GM23248 (cell line): ENCODE data around the gene ARCN1. TPM values are rescaled to one million over a fixed set of nuclear protein-coding genes. Genes with fewer than 3 reads are reported as not detected.

ENCODE experiments used
- DNase-seq: peaks from one replicate; pipeline ENCODE4 v3.0.0-alpha.2; 2015
- H2AFZ ChIP-seq: fragments of 200-600 bp; sonication (generic); 2 replicates; pipeline ENCODE4 v1.6.1; 2016; ENCODE audit warnings: antibody characterized with exemption
- H3F3A ChIP-seq: fragments of 200-600 bp; sonication (generic); 2 replicates; pipeline ENCODE4 v1.6.1; 2016; ENCODE audit warnings: mild to moderate bottlenecking, antibody characterized with exemption, mixed run types; ENCODE audit not compliant: insufficient read depth
- H3K27ac ChIP-seq: fragments of 200-600 bp; sonication (generic); 2 replicates; pipeline ENCODE4 v1.5.1; 2016; ENCODE audit warnings: mild to moderate bottlenecking
- H3K27me3 ChIP-seq: fragments of 200-600 bp; sonication (generic); replicated peaks from 2 replicates; pipeline ENCODE4 v1.6.1; 2016; ENCODE audit warnings: mild to moderate bottlenecking; ENCODE audit not compliant: insufficient read depth
- H3K36me3 ChIP-seq: fragments of 200-600 bp; sonication (generic); 2 replicates; pipeline ENCODE4 v1.6.1; 2016; ENCODE audit warnings: low read depth, mild to moderate bottlenecking
- H3K4me1 ChIP-seq: fragments of 200-600 bp; sonication (generic); 2 replicates; pipeline ENCODE4 v1.6.1; 2016; ENCODE audit warnings: mild to moderate bottlenecking; ENCODE audit not compliant: insufficient read depth
- H3K4me2 ChIP-seq: fragments of 200-600 bp; sonication (generic); one replicate; pipeline ENCODE4 v1.6.1; 2016; ENCODE audit warnings: mild to moderate bottlenecking; ENCODE audit not compliant: unreplicated experiment
- H3K4me3 ChIP-seq: fragments of 200-600 bp; sonication (generic); 2 replicates; pipeline ENCODE4 v1.5.1; 2016; ENCODE audit warnings: mild to moderate bottlenecking
- H3K79me2 ChIP-seq: fragments of 200-600 bp; sonication (generic); 2 replicates; pipeline ENCODE4 v1.6.1; 2016; ENCODE audit warnings: mild to moderate bottlenecking; ENCODE audit not compliant: insufficient read depth
- H3K9ac ChIP-seq: fragments of 200-600 bp; sonication (generic); 2 replicates; pipeline ENCODE4 v1.6.1; 2016; ENCODE audit warnings: mild to moderate bottlenecking
- H3K9me2 ChIP-seq: fragments of 200-600 bp; sonication (generic); 2 replicates; pipeline ENCODE4 v1.6.1; 2016; ENCODE audit warnings: mixed run types, mild to moderate bottlenecking, moderate library complexity; ENCODE audit not compliant: insufficient read depth
- H3K9me3 ChIP-seq: fragments of 200-600 bp; sonication (generic); one replicate; pipeline ENCODE4 v1.6.1; 2017; ENCODE audit warnings: low read depth
- H4K20me1 ChIP-seq: fragments of 200-600 bp; sonication (generic); 2 replicates; pipeline ENCODE4 v1.6.0; 2016; ENCODE audit not compliant: insufficient read depth
- EZH2 ChIP-seq: fragments of 200-600 bp; sonication (generic); IDR thresholded peaks from 2 replicates; pipeline ENCODE4 v1.6.1; 2018; ENCODE audit warnings: antibody characterized with exemption, mild to moderate bottlenecking; ENCODE audit not compliant: insufficient read depth, poor library complexity, severe bottlenecking
- EZH2phosphoT487 ChIP-seq: fragments of 200-600 bp; sonication (generic); IDR thresholded peaks from 2 replicates; pipeline ENCODE4 v1.6.1; 2018; ENCODE audit warnings: antibody characterized with exemption, moderate library complexity, mild to moderate bottlenecking, low read depth; ENCODE audit not compliant: insufficient read depth
- WGBS, 2 experiments: methylation state at CpG; one replicate each; pipeline ENCODE4 v1.1.6; 2015 to 2017; ENCODE audit warnings: low lambda C conversion rate in 2 of 2, low coverage in 1 of 2; ENCODE audit errors: missing lambda C conversion rate in 2 of 2; 5-methylcytosine and 5-hydroxymethylcytosine counted together
- in situ Hi-C: fragments of 300-500 bp; cut with MboI; formaldehyde crosslinking; loops from 2 replicates; pipeline ENCODE4 v1.15.0; 2020
- microRNA-seq: library from miRNA; unstranded; fragments of <30 nt; microRNA quantifications from one replicate; pipeline ENCODE4, GENCODE V29; 2016; ENCODE audit warnings: borderline number of aligned reads
- polyA plus RNA-seq: library from polyadenylated mRNA; unstranded; fragments of >200 nt; fragmentation: Nextera tagmentation; extraction: Ambion mirVana; gene quantifications from 2 replicates; pipeline ENCODE4 v1.2.1, GENCODE V29; 2016
- small RNA-seq: library from RNA; depleted of rRNA; stranded (forward); fragments of <200 nt; gene quantifications from one replicate; pipeline ENCODE3, GENCODE V24; 2014; ENCODE audit warnings: low read depth, low replicate concordance
- total RNA-seq: library from RNA; depleted of rRNA; stranded (reverse); fragments of >200 nt; shearing (Covaris generic); gene quantifications from 2 replicates; pipeline ENCODE4 v1.2.3, GENCODE V29; 2014; rRNA removed

ARCN1 gene
- total and polyA plus RNA-seq, 2 experiments from 2014 or later: 187 to 190 TPM

DNA sequence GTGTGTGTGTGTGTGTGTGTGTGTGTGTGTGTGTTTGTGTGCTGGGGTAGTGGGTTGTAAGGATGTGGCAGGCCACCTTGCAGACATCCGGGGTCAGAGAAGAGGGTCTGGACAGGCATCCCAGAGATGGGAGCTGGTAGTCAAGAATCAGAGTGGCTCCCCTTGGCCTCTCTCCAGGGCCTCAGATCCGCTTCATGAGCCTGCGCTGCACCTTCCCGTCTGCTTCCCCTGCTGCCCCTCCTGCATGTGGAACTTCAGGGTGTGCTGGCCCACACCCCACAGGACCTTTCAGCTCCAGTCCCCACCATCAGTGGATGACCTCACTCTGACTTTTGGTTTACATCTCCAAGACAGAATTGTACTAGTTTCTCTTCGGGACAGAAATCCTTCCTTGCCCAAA, 76.1 kb downstream of the ARCN1 start:
- Histone ChIP-seq H3K4me1 (no peaks in the 10 kb centered on the region), H3K4me3 (no peak overlapping the region), H3K4me2 (no peak overlapping the region), H4K20me1 (no peaks in the 10 kb centered on the region), H3K9ac (no peak overlapping the region), H3K9me2 (no peaks in the 10 kb centered on the region), H2AFZ (no peak overlapping the region), H3K27me3 (no peaks in the 10 kb centered on the region), H3K9me3 (no peaks in the 10 kb centered on the region), H3K79me2 (peaks cover 42% of the 10 kb centered on the region), H3F3A (peaks cover 31% of the 10 kb centered on the region), H3K36me3 (peaks cover 80% of the 10 kb centered on the region), H3K27ac (no peak overlapping the region)
- in situ Hi-C loops: no loop called here
- DNase-seq: no peak
- no peak for TF ChIP-seq EZH2
- no peak for TF ChIP-seq EZH2phosphoT487
- 67 to 73% methylated on average over 4 to 5 of the region's 5 CpGs for WGBS, 2 experiments

DNA sequence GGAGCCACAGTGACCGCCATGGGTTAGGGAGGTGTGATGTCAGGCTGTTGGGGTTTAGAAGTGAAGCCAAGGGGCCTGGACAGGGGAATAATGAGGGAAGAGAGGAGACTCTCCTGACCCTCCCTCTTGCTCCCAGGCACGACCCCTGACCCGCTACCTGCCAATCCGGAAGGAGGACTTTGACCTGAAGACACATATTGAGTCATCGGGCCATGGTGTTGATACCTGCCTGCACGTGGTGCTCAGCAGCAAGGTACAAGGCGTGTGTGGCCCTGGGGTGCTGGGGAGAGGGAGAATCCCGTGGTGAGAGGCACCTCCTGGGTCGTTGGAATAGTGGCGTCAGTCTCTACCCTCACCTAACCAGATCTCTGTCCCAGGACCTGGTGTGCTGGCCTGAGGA, 77.7 kb downstream of the ARCN1 start:
- no peak for TF ChIP-seq EZH2
- TF ChIP-seq EZH2phosphoT487: no peak
- no peaks in the 10 kb centered on the region for H4K20me1 ChIP-seq
- H3K9me3 ChIP-seq: no peaks in the 10 kb centered on the region
- 90 to 91% methylated on average over 10 of the region's 10 CpGs for WGBS, 2 experiments
- H3K27ac ChIP-seq: no peak overlapping the region
- no peak overlapping the region for H2AFZ ChIP-seq
- peaks cover 42% of the 10 kb centered on the region for H3F3A ChIP-seq
- no peak overlapping the region for H3K4me2 ChIP-seq
- H3K9ac ChIP-seq: no peak overlapping the region
- H3K4me3 ChIP-seq: no peak overlapping the region
- H3K4me1 ChIP-seq: no peaks in the 10 kb centered on the region
- no peaks in the 10 kb centered on the region for H3K9me2 ChIP-seq
- DNase-seq: no peak
- peaks cover 81% of the 10 kb centered on the region for H3K36me3 ChIP-seq
- H3K79me2 ChIP-seq: peaks cover 31% of the 10 kb centered on the region
- no peaks in the 10 kb centered on the region for H3K27me3 ChIP-seq
- in situ Hi-C loops: no loop called here

DNA sequence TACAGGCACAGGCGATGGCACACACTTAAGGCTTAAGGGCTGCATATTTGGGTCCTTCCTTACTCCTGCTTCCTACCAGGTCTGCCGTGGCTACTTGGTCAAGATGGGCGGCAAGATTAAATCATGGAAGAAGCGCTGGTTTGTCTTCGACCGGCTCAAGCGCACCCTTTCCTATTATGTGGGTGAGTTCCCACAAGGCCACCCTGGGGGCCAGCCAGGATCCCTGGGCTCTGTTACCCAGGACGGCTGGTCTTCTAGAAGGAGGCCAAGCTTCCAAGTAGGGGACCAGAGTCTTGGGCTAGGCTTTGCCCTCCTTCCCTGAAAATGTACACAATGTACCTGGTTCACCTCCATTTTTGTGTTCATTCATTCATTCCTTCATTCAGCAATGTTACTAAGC, 78.2 kb downstream of the ARCN1 start:
- Histone ChIP-seq H4K20me1 (no peaks in the 10 kb centered on the region), H3K79me2 (peaks cover 27% of the 10 kb centered on the region)

DNA sequence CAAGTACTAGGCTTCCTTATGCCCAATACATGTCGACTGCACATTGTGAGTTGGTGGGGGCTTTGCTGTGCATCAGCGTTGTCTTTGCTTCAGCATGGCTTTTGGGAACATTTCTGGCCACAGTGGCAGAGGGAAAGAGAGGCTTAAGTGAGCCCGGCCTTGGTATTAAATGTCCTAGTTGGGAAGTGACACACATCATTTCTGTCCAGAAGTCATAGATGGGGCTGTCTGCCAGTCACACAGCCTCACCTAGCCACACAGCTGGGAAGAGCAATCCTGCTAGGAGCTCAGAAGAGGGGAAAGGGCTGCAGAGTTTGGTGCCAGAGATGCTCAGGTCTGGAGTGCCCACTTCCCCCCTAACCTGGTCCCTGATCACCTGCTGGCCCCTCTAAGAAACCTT, 79.6 kb downstream of the ARCN1 start:
- no peak overlapping the region for H3K4me2 ChIP-seq
- no peaks in the 10 kb centered on the region for H3K9me3 ChIP-seq
- H3K9ac ChIP-seq: no peak overlapping the region
- no peak overlapping the region for H3K4me3 ChIP-seq
- no peak for TF ChIP-seq EZH2
- no peak for TF ChIP-seq EZH2phosphoT487
- in situ Hi-C loops: no loop called here
- H3F3A ChIP-seq: peaks cover 55% of the 10 kb centered on the region
- peaks cover 15% of the 10 kb centered on the region for H3K79me2 ChIP-seq
- H3K27ac ChIP-seq: no peak overlapping the region
- H3K27me3 ChIP-seq: no peaks in the 10 kb centered on the region
- no peaks in the 10 kb centered on the region for H4K20me1 ChIP-seq
- 93 to 95% methylated on average over 3 of the region's 3 CpGs for WGBS, 2 experiments
- peaks cover 80% of the 10 kb centered on the region for H3K36me3 ChIP-seq
- no peak for DNase-seq
- H3K9me2 ChIP-seq: no peaks in the 10 kb centered on the region
- H3K4me1 ChIP-seq: no peaks in the 10 kb centered on the region
- H2AFZ ChIP-seq: no peak overlapping the region

More for the DNA sequence above, 78.2 kb downstream of the ARCN1 start:
- no peak for TF ChIP-seq EZH2phosphoT487
- TF ChIP-seq EZH2: no peak
- Histone ChIP-seq H3K9me2 (no peaks in the 10 kb centered on the region), H3K9me3 (no peaks in the 10 kb centered on the region), H3K27me3 (no peaks in the 10 kb centered on the region), H3F3A (peaks cover 46% of the 10 kb centered on the region), H3K4me2 (no peak overlapping the region), H3K4me1 (no peaks in the 10 kb centered on the region), H3K9ac (no peak overlapping the region), H3K27ac (no peak overlapping the region), H2AFZ (no peak overlapping the region), H3K36me3 (peaks cover 81% of the 10 kb centered on the region), H3K4me3 (no peak overlapping the region)
- in situ Hi-C loops: no loop called here
- DNase-seq: no peak
- WGBS, 2 experiments: 95 to 98% methylated on average over 8 of the region's 8 CpGs

Small RNA genes lying within 50 kb of the gene (microRNA-seq; reads per million reads assigned to microRNA genes)
- gene MIR6716: not detected

Small RNA genes lying within 50 kb of the gene (small RNA-seq; reads per million reads assigned to genes)
- gene RNU6-1157P: not detected

Other genes with a start within 250 kb of the ARCN1 start
- gene CD3D, start 229.7 kb upstream of the ARCN1 start, total RNA-seq: not detected in 2 replicates
- not detected in 2 replicates for gene CD3D, start 229.7 kb upstream of the ARCN1 start, polyA plus RNA-seq
- gene CD3G, start 228.1 kb upstream of the ARCN1 start, total RNA-seq: not detected in 2 replicates
- not detected in 2 replicates for gene CD3G, start 228.1 kb upstream of the ARCN1 start, polyA plus RNA-seq
- 48.2 and 50.6 TPM in 2 replicates for gene UBE4A, start 212.8 kb upstream of the ARCN1 start, total RNA-seq
- gene UBE4A, start 212.8 kb upstream of the ARCN1 start, polyA plus RNA-seq: 25.1 and 25.4 TPM in 2 replicates
- gene ATP5MG, start 170.8 kb upstream of the ARCN1 start, total RNA-seq: 32.3 and 79.4 TPM in 2 replicates
- gene ATP5MG, start 170.8 kb upstream of the ARCN1 start, polyA plus RNA-seq: 414 and 426 TPM in 2 replicates
- 19.1 TPM in 2 replicates for gene KMT2A, start 135.9 kb upstream of the ARCN1 start, total RNA-seq
- gene KMT2A, start 135.9 kb upstream of the ARCN1 start, polyA plus RNA-seq: 7.6 and 8.1 TPM in 2 replicates
- gene TTC36, start 44.9 kb upstream of the ARCN1 start, total RNA-seq: 1.1 TPM in 1 of 2 replicates, not detected in the other
- gene TTC36, start 44.9 kb upstream of the ARCN1 start, polyA plus RNA-seq: 0.27 and 0.58 TPM in 2 replicates
- 4.2 and 10.6 TPM in 2 replicates for gene TMEM25, start 41.2 kb upstream of the ARCN1 start, total RNA-seq
- 7.1 and 7.5 TPM in 2 replicates for gene TMEM25, start 41.2 kb upstream of the ARCN1 start, polyA plus RNA-seq
- 38.1 and 49.5 TPM in 2 replicates for gene IFT46, start 6.5 kb upstream of the ARCN1 start, total RNA-seq
- 21.7 and 25.9 TPM in 2 replicates for gene IFT46, start 6.5 kb upstream of the ARCN1 start, polyA plus RNA-seq
- gene PHLDB1, start 35.2 kb downstream of the ARCN1 start, total RNA-seq: 102 and 109 TPM in 2 replicates
- gene PHLDB1, start 35.2 kb downstream of the ARCN1 start, polyA plus RNA-seq: 91.7 and 91.8 TPM in 2 replicates
- not detected in 2 replicates for gene TREH, start 107.2 kb downstream of the ARCN1 start, total RNA-seq
- 0.06 and 0.09 TPM in 2 replicates for gene TREH, start 107.2 kb downstream of the ARCN1 start, polyA plus RNA-seq
- gene DDX6, start 218.8 kb downstream of the ARCN1 start, total RNA-seq: 84.6 and 88.9 TPM in 2 replicates
- gene DDX6, start 218.8 kb downstream of the ARCN1 start, polyA plus RNA-seq: 20.9 and 21.3 TPM in 2 replicates